GM23338 (cell line): Measurements from ENCODE around the gene TMEM138. TPM values are rescaled to one million over a fixed set of nuclear protein-coding genes. Genes with fewer than 3 reads are reported as not detected.

Source experiments
- ATAC-seq: fragments of 200-7000 bp; cut with Tn5 transposase; 3 replicates; pipeline ENCODE4 v1.9.1; 2020
- DNase-seq: peaks from one replicate; pipeline ENCODE4 v3.0.0-alpha.2; 2015; ENCODE audit warnings: low spot score
- H2AFZ ChIP-seq: fragments of 200-600 bp; sonication (generic); 2 replicates; pipeline ENCODE4 v1.8.0; 2016; ENCODE audit warnings: antibody characterized with exemption, mild to moderate bottlenecking, moderate library complexity
- H3F3A ChIP-seq: fragments of 200-600 bp; sonication (generic); replicated peaks from 2 replicates; pipeline ENCODE4 v1.8.0; 2017; ENCODE audit warnings: antibody characterized with exemption, mixed run types, low read depth
- H3K27ac ChIP-seq: fragments of 200-600 bp; sonication (generic); 2 replicates; pipeline ENCODE4 v1.6.1; 2016; ENCODE audit warnings: low read depth
- H3K27me3 ChIP-seq: fragments of 200-600 bp; sonication (generic); 2 replicates; pipeline ENCODE4 v1.8.0; 2016; ENCODE audit warnings: mild to moderate bottlenecking, mixed run types, moderate library complexity; ENCODE audit not compliant: insufficient read depth
- H3K36me3 ChIP-seq: fragments of 200-600 bp; sonication (generic); 2 replicates; pipeline ENCODE4 v1.8.0; 2016; ENCODE audit warnings: mild to moderate bottlenecking; ENCODE audit not compliant: insufficient read depth
- H3K4me1 ChIP-seq: fragments of 200-600 bp; sonication (generic); 2 replicates; pipeline ENCODE4 v1.8.0; 2016; ENCODE audit warnings: mild to moderate bottlenecking, moderate library complexity; ENCODE audit not compliant: insufficient read depth
- H3K4me2 ChIP-seq: fragments of 200-600 bp; sonication (generic); 2 replicates; pipeline ENCODE4 v1.7.1; 2017; ENCODE audit warnings: mixed run types
- H3K4me3 ChIP-seq: fragments of 200-600 bp; sonication (generic); 2 replicates; pipeline ENCODE4 v1.6.1; 2016; ENCODE audit warnings: mixed run types
- H3K79me2 ChIP-seq: fragments of 200-600 bp; sonication (generic); replicated peaks from 2 replicates; pipeline ENCODE4 v1.8.0; 2017; ENCODE audit warnings: mild to moderate bottlenecking; ENCODE audit not compliant: insufficient read depth
- H3K9me2 ChIP-seq: fragments of 200-600 bp; sonication (generic); 2 replicates; pipeline ENCODE4 v1.8.0; 2017; ENCODE audit not compliant: insufficient read depth
- H4K20me1 ChIP-seq: fragments of 200-600 bp; sonication (generic); replicated peaks from 2 replicates; pipeline ENCODE4 v1.8.0; 2017; ENCODE audit warnings: mild to moderate bottlenecking; ENCODE audit not compliant: insufficient read depth
- H3K27ac Mint-ChIP-seq: 2 replicates; pipeline ENCODE4 v1.8.0; 2020; ENCODE audit warnings: inconsistent platforms, mild to moderate bottlenecking, moderate library complexity, mixed read lengths
- H3K27me3 Mint-ChIP-seq: 3 replicates; pipeline ENCODE4 v1.8.0; 2022; ENCODE audit warnings: low read depth, mild to moderate bottlenecking, moderate library complexity, mixed read lengths, inconsistent platforms; ENCODE audit not compliant: insufficient read depth, poor library complexity
- H3K36me3 Mint-ChIP-seq: 3 replicates; pipeline ENCODE4 v1.8.0; 2021; ENCODE audit warnings: low read depth, mild to moderate bottlenecking, inconsistent platforms, moderate library complexity, mixed read lengths
- H3K4me1 Mint-ChIP-seq: 3 replicates; pipeline ENCODE4 v1.8.0; 2020; ENCODE audit warnings: mild to moderate bottlenecking, inconsistent platforms, mixed read lengths
- H3K4me3 Mint-ChIP-seq: 3 replicates; pipeline ENCODE4 v1.8.0; 2021; ENCODE audit warnings: moderate library complexity, mild to moderate bottlenecking, inconsistent platforms, mixed read lengths
- H3K9me3 Mint-ChIP-seq: 3 replicates; pipeline ENCODE4 v1.8.0; 2020; ENCODE audit warnings: moderate library complexity, mild to moderate bottlenecking, inconsistent platforms, mixed read lengths
- CREB1 ChIP-seq: fragments of 250-450 bp; sonication (Bioruptor Pico); IDR thresholded peaks from 2 replicates; pipeline ENCODE4 v1.5.0; 2020; ENCODE audit warnings: low read depth, mild to moderate bottlenecking, moderate library complexity
- CTCF ChIP-seq, 2 experiments: fragments of 200-600 bp in 1 of 2; sonication (generic) in 1 of 2; conservative IDR thresholded peaks; 2 replicates each; pipeline versions ENCODE4 v1.5.1 to v1.6.1; 2016 to 2017; ENCODE audit warnings: antibody characterized with exemption in 2 of 2, low read depth in 2 of 2, mild to moderate bottlenecking in 2 of 2, moderate library complexity in 1 of 2
- EZH2 ChIP-seq: fragments of 200-600 bp; sonication (generic); IDR thresholded peaks from one replicate; pipeline ENCODE4 v1.8.0; 2017; ENCODE audit warnings: antibody characterized with exemption, mild to moderate bottlenecking, low read depth; ENCODE audit not compliant: unreplicated experiment
- EZH2phosphoT487 ChIP-seq: fragments of 200-600 bp; sonication (generic); IDR thresholded peaks from one replicate; pipeline ENCODE4 v1.8.1; 2018; ENCODE audit warnings: antibody characterized with exemption; ENCODE audit not compliant: unreplicated experiment
- JUNB ChIP-seq: IDR thresholded peaks from one replicate; pipeline ENCODE4 v1.6.1; 2016; ENCODE audit warnings: antibody characterized with exemption; ENCODE audit not compliant: unreplicated experiment
- NANOG ChIP-seq: IDR thresholded peaks from 2 replicates; pipeline ENCODE4 v1.6.1; 2016; ENCODE audit warnings: antibody characterized with exemption, borderline replicate concordance
- POLR2AphosphoS5 ChIP-seq: IDR thresholded peaks from 2 replicates; pipeline ENCODE4 v1.6.1; 2016; ENCODE audit warnings: antibody characterized with exemption, low read depth
- REST ChIP-seq: IDR thresholded peaks from one replicate; pipeline ENCODE4 v1.6.1; 2018; ENCODE audit warnings: antibody characterized with exemption; ENCODE audit not compliant: unreplicated experiment
- STAT1 ChIP-seq: IDR thresholded peaks from one replicate; pipeline ENCODE4 v1.6.1; 2016; ENCODE audit warnings: antibody characterized with exemption; ENCODE audit not compliant: unreplicated experiment
- ZNF114 ChIP-seq: fragments of 250-450 bp; sonication (Bioruptor Pico); IDR thresholded peaks from 2 replicates; pipeline ENCODE4 v1.5.0; 2020; ENCODE audit warnings: mild to moderate bottlenecking, moderate library complexity
- ZNF331 ChIP-seq: fragments of 250-450 bp; sonication (Bioruptor Pico); IDR thresholded peaks from 2 replicates; pipeline ENCODE4 v1.5.0; 2020; ENCODE audit warnings: low read depth, mild to moderate bottlenecking, moderate library complexity
- polyA plus RNA-seq: library from polyadenylated mRNA; unstranded; fragments of >200 nt; fragmentation: Nextera tagmentation; extraction: Ambion mirVana; gene quantifications from 2 replicates; pipeline ENCODE4 v1.2.1, GENCODE V29; 2016
- total RNA-seq: library from RNA; depleted of rRNA; stranded (reverse); fragments of >200 nt; shearing (Covaris generic); gene quantifications from 2 replicates; pipeline ENCODE4 v1.2.3, GENCODE V29; 2014
- TF ChIP-seq, protein P1 (sequence below): fragments of 250-450 bp; sonication (Bioruptor Pico); IDR thresholded peaks from 2 replicates; pipeline ENCODE4 v1.5.0; 2020; ENCODE audit warnings: mild to moderate bottlenecking, moderate library complexity
- TF ChIP-seq, protein P2 (sequence below): IDR thresholded peaks from 2 replicates; pipeline ENCODE4 v1.6.1; 2016; ENCODE audit warnings: antibody characterized with exemption

Gene TMEM138
- total and polyA plus RNA-seq, 2 experiments from 2014 or later = 30.2 to 32.1 TPM

DNA sequence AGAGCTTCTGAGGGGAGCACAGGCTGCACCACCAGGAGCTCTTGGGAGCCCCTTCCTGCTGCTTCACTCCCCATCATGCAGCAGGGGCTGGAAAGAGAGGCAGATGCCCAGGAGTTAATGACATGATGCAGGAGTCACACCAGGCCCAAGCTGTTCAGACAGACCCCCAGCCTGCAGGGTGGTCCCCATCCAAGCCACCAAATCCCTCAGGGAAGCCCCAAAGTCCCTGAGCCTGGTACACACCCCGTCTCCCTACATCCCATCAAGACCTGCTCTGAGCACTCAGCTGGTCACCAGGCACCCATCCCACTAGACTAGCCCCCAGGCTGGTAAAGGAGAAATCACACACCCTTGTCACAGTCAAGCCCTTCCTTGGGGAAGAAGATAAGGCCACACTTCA, 11.8 kb upstream of the TMEM138 start:
- DNase-seq (no peak), ATAC-seq (no peak)
- no peak overlapping the region for H2AFZ ChIP-seq
- H3K36me3 ChIP-seq = no peaks in the 10 kb centered on the region
- H3F3A ChIP-seq = no peaks in the 10 kb centered on the region
- no peaks in the 10 kb centered on the region for H3K27me3 ChIP-seq
- no peaks in the 10 kb centered on the region for H3K9me2 ChIP-seq
- no peak overlapping the region for H3K4me3 Mint-ChIP-seq
- no peaks in the 10 kb centered on the region for H3K9me3 Mint-ChIP-seq
- H3K4me1 ChIP-seq = no peaks in the 10 kb centered on the region
- no peaks in the 10 kb centered on the region for H4K20me1 ChIP-seq
- no peak overlapping the region for H3K27ac Mint-ChIP-seq
- H3K27ac ChIP-seq = no peak overlapping the region
- H3K4me3 ChIP-seq = no peak overlapping the region
- H3K27me3 Mint-ChIP-seq = peaks cover 6% of the 10 kb centered on the region
- no peak overlapping the region for H3K4me2 ChIP-seq
- TF ChIP-seq, protein P1, sequence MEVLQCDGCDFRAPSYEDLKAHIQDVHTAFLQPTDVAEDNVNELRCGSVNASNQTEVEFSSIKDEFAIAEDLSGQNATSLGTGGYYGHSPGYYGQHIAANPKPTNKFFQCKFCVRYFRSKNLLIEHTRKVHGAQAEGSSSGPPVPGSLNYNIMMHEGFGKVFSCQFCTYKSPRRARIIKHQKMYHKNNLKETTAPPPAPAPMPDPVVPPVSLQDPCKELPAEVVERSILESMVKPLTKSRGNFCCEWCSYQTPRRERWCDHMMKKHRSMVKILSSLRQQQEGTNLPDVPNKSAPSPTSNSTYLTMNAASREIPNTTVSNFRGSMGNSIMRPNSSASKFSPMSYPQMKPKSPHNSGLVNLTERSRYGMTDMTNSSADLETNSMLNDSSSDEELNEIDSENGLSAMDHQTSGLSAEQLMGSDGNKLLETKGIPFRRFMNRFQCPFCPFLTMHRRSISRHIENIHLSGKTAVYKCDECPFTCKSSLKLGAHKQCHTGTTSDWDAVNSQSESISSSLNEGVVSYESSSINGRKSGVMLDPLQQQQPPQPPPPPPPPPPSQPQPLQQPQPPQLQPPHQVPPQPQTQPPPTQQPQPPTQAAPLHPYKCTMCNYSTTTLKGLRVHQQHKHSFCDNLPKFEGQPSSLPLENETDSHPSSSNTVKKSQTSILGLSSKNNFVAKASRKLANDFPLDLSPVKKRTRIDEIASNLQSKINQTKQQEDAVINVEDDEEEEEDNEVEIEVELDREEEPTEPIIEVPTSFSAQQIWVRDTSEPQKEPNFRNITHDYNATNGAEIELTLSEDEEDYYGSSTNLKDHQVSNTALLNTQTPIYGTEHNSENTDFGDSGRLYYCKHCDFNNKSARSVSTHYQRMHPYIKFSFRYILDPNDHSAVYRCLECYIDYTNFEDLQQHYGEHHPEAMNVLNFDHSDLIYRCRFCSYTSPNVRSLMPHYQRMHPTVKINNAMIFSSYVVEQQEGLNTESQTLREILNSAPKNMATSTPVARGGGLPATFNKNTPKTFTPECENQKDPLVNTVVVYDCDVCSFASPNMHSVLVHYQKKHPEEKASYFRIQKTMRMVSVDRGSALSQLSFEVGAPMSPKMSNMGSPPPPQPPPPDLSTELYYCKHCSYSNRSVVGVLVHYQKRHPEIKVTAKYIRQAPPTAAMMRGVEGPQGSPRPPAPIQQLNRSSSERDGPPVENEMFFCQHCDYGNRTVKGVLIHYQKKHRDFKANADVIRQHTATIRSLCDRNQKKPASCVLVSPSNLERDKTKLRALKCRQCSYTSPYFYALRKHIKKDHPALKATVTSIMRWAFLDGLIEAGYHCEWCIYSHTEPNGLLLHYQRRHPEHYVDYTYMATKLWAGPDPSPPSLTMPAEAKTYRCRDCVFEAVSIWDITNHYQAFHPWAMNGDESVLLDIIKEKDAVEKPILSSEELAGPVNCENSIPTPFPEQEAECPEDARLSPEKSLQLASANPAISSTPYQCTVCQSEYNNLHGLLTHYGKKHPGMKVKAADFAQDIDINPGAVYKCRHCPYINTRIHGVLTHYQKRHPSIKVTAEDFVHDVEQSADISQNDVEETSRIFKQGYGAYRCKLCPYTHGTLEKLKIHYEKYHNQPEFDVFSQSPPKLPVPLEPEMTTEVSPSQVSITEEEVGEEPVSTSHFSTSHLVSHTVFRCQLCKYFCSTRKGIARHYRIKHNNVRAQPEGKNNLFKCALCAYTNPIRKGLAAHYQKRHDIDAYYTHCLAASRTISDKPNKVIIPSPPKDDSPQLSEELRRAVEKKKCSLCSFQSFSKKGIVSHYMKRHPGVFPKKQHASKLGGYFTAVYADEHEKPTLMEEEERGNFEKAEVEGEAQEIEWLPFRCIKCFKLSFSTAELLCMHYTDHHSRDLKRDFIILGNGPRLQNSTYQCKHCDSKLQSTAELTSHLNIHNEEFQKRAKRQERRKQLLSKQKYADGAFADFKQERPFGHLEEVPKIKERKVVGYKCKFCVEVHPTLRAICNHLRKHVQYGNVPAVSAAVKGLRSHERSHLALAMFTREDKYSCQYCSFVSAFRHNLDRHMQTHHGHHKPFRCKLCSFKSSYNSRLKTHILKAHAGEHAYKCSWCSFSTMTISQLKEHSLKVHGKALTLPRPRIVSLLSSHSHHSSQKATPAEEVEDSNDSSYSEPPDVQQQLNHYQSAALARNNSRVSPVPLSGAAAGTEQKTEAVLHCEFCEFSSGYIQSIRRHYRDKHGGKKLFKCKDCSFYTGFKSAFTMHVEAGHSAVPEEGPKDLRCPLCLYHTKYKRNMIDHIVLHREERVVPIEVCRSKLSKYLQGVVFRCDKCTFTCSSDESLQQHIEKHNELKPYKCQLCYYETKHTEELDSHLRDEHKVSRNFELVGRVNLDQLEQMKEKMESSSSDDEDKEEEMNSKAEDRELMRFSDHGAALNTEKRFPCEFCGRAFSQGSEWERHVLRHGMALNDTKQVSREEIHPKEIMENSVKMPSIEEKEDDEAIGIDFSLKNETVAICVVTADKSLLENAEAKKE (CRISPR knock-in tag) = no peak
- no peak for TF ChIP-seq EZH2
- no peak for TF ChIP-seq NANOG
- no peak for TF ChIP-seq EZH2phosphoT487
- no peak for TF ChIP-seq CREB1 (CRISPR knock-in tag)
- no peak for TF ChIP-seq CTCF (conservative IDR thresholded peaks at IDR 0.05; ENCODE audit: low read depth in 2 of 2)
- TF ChIP-seq, protein P2, sequence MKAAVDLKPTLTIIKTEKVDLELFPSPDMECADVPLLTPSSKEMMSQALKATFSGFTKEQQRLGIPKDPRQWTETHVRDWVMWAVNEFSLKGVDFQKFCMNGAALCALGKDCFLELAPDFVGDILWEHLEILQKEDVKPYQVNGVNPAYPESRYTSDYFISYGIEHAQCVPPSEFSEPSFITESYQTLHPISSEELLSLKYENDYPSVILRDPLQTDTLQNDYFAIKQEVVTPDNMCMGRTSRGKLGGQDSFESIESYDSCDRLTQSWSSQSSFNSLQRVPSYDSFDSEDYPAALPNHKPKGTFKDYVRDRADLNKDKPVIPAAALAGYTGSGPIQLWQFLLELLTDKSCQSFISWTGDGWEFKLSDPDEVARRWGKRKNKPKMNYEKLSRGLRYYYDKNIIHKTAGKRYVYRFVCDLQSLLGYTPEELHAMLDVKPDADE = no peak
- no peak for TF ChIP-seq ZNF114 (CRISPR knock-in tag)
- no peak for TF ChIP-seq POLR2AphosphoS5
- no peak for TF ChIP-seq REST
- TF ChIP-seq ZNF331 (CRISPR knock-in tag) = no peak
- TF ChIP-seq STAT1 = no peak
- TF ChIP-seq JUNB = no peak
- H3K79me2 ChIP-seq = no peaks in the 10 kb centered on the region
- peaks cover 2% of the 10 kb centered on the region; the same call in 2 of the 3 replicates for H3K4me1 Mint-ChIP-seq
- peaks cover 20% of the 10 kb centered on the region for H3K36me3 Mint-ChIP-seq
